Stimulated activated CD8-positive, alpha-beta memory T cell treated with anti-CD3 and anti-CD28 coated beads, Interleukin-4, amount 100 ng/mL, for 24 hours (primary cell): ENCODE data around the gene SLC29A1.

Experiments
- DNase-seq: peaks from one replicate; pipeline ENCODE4 v3.0.0-alpha.2; 2020; ENCODE audit warnings: low read depth

Gene SLC29A1

GRCh38 chr6:44268095-44268628 lies 44.8 kb downstream of the SLC29A1 start:
- no peak for DNase-seq

- no peak for DNase-seq
Observed at GRCh38 chr6:44269178-44269920, 46.0 kb downstream of the SLC29A1 start.

GRCh38 chr6:44269921-44270525 lies 46.6 kb downstream of the SLC29A1 start, which contains the start of gene TMEM151B:
Gene TMEM151B (plus strand): TSS chr6:44270450. CDS start chr6:44270743, 293 bp downstream.
- DNase-seq: no peak

GRCh38 chr6:44270526-44271405 lies 47.4 kb downstream of the SLC29A1 start:
- DNase-seq: no peak

GRCh38 chr6:44271406-44271723 lies 48.0 kb downstream of the SLC29A1 start:
- DNase-seq: no peak

- no peak for DNase-seq
Observed at GRCh38 chr6:44271914-44272313, 48.5 kb downstream of the SLC29A1 start.

- no peak for DNase-seq
Observed at GRCh38 chr6:44272529-44272928, 49.1 kb downstream of the SLC29A1 start.

GRCh38 chr6:44272999-44273566 lies 49.7 kb downstream of the SLC29A1 start:
- no peak for DNase-seq

- no peak for DNase-seq
Observed at GRCh38 chr6:44273617-44274016, 50.2 kb downstream of the SLC29A1 start.

GRCh38 chr6:44275271-44275748 lies 51.9 kb downstream of the SLC29A1 start:
- DNase-seq: no peak

- no peak for DNase-seq
Observed at GRCh38 chr6:44275749-44276648, 52.6 kb downstream of the SLC29A1 start.

GRCh38 chr6:44276667-44277640 lies 53.6 kb downstream of the SLC29A1 start:
- DNase-seq: no peak

GRCh38 chr6:44277763-44278162 lies 54.4 kb downstream of the SLC29A1 start:
- no peak for DNase-seq

GRCh38 chr6:44278315-44278714 lies 54.9 kb downstream of the SLC29A1 start:
- no peak for DNase-seq

- DNase-seq: no peak
Observed at GRCh38 chr6:44278774-44279697, 55.6 kb downstream of the SLC29A1 start.
